Measurements from ENCODE around the gene NCAN.

DNA sequence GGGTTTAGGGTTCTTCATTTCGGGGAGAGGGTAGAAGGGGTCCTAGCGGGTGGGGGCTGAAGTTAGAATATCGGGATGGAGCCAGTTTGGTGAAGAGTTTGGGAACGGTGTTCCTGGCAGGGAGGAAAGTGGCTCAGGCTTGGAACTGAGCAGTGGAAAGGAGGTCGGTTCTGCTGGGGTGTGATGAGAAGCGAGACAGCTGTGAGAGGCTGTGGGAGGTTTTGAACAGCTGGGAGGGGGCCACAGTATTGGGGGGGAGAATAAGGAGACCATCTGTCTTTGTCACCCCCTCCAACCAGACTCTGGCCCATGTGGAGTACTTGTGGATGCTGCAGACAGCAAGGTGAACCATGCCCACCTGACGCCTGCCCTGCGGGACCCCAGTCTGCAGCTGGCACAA lies 62.4 kb downstream of the NCAN start:
- TF ChIP-seq RELA (CRISPR knock-in tag; IDR thresholded peaks at IDR 0.05; ENCODE audit: borderline replicate concordance) (no peak), CTCF (IDR thresholded peaks at IDR 0.05) (no peak), NFYB (CRISPR knock-in tag; conservative IDR thresholded peaks at IDR 0.05; ENCODE audit: low read depth) (no peak), MAX (CRISPR knock-in tag; IDR thresholded peaks at IDR 0.05) (no peak), SP1 (CRISPR knock-in tag; conservative IDR thresholded peaks at IDR 0.05) (no peak), CREB1 (CRISPR knock-in tag; IDR thresholded peaks at IDR 0.05) (no peak), RORB (CRISPR knock-in tag; IDR thresholded peaks at IDR 0.05) (no peak), FOXJ3 (CRISPR knock-in tag; IDR thresholded peaks at IDR 0.05; ENCODE audit: borderline replicate concordance) (no peak), TEAD1 (CRISPR knock-in tag; IDR thresholded peaks at IDR 0.05) (no peak), TEAD4 (CRISPR knock-in tag; IDR thresholded peaks at IDR 0.05) (no peak)
- TF ChIP-seq, protein P1, sequence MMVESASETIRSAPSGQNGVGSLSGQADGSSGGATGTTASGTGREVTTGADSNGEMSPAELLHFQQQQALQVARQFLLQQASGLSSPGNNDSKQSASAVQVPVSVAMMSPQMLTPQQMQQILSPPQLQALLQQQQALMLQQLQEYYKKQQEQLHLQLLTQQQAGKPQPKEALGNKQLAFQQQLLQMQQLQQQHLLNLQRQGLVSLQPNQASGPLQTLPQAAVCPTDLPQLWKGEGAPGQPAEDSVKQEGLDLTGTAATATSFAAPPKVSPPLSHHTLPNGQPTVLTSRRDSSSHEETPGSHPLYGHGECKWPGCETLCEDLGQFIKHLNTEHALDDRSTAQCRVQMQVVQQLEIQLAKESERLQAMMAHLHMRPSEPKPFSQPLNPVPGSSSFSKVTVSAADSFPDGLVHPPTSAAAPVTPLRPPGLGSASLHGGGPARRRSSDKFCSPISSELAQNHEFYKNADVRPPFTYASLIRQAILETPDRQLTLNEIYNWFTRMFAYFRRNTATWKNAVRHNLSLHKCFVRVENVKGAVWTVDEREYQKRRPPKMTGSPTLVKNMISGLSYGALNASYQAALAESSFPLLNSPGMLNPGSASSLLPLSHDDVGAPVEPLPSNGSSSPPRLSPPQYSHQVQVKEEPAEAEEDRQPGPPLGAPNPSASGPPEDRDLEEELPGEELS (CRISPR knock-in tag; IDR thresholded peaks at IDR 0.05), result no peak
- TF ChIP-seq, protein P2, sequence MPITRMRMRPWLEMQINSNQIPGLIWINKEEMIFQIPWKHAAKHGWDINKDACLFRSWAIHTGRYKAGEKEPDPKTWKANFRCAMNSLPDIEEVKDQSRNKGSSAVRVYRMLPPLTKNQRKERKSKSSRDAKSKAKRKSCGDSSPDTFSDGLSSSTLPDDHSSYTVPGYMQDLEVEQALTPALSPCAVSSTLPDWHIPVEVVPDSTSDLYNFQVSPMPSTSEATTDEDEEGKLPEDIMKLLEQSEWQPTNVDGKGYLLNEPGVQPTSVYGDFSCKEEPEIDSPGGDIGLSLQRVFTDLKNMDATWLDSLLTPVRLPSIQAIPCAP (CRISPR knock-in tag; IDR thresholded peaks at IDR 0.05), result no peak
